Liver (tissue), 2 donors: Measurements from ENCODE around the gene SPECC1L.

ENCODE experiments used
- YY1 ChIP-seq: IDR thresholded peaks from 2 replicates; pipeline ENCODE4 v1.6.1; 2016; ENCODE audit warnings: antibody characterized with exemption, mild to moderate bottlenecking
- TF ChIP-seq, protein P1 (sequence below): fragments of 150-350 bp; IDR thresholded peaks from 2 replicates; pipeline ENCODE4 v1.5.1; 2017; ENCODE audit warnings: improper control_type of control experiment, low read depth, low read length; ENCODE audit not compliant: missing input control
- donor health status: healthy.

DNA sequence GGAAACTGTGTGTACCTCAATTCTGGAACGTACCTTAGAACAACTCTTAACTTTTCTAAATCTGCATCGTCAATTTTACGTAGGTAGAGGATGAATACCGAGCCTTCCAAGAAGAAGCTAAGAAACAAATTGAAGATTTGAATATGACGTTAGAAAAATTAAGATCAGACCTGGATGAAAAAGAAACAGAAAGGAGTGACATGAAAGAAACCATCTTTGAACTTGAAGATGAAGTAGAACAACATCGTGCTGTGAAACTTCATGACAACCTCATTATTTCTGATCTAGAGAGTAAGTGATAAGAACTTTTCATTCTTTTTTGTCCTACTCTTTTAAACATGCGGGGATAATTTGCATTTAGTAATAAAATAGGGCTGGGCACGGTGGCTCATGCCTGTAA, 53.5 kb downstream of the SPECC1L start:
- peak; percentile 35 for TF ChIP-seq YY1
- TF ChIP-seq, protein P1, sequence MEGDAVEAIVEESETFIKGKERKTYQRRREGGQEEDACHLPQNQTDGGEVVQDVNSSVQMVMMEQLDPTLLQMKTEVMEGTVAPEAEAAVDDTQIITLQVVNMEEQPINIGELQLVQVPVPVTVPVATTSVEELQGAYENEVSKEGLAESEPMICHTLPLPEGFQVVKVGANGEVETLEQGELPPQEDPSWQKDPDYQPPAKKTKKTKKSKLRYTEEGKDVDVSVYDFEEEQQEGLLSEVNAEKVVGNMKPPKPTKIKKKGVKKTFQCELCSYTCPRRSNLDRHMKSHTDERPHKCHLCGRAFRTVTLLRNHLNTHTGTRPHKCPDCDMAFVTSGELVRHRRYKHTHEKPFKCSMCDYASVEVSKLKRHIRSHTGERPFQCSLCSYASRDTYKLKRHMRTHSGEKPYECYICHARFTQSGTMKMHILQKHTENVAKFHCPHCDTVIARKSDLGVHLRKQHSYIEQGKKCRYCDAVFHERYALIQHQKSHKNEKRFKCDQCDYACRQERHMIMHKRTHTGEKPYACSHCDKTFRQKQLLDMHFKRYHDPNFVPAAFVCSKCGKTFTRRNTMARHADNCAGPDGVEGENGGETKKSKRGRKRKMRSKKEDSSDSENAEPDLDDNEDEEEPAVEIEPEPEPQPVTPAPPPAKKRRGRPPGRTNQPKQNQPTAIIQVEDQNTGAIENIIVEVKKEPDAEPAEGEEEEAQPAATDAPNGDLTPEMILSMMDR, result no peak
